Activated CD8-positive, alpha-beta memory T cell treated with anti-CD3 and anti-CD28 coated beads, Interleukin-2, amount 10 ng/mL, durations not matched to agents 7 days and 5 days (primary cell): ENCODE measurements around the gene HNRNPK. TPM values are rescaled to one million over a fixed set of nuclear protein-coding genes. Genes with fewer than 3 reads are reported as not detected.

Experiments
- ATAC-seq: fragments of 150-1000 bp; cut with Tn5 transposase; one replicate; pipeline ENCODE4 v1.10.0; 2021; ENCODE audit warnings: moderate library complexity
- CTCF ChIA-PET: fragments of 350-600 bp; sonication (Branson Sonifier 250); formaldehyde crosslinking; loops from one replicate; lab custom pipeline; 2021; ENCODE audit warnings: antibody characterized with exemption; lab: Charles Lee
- DNase-seq: peaks from one replicate; pipeline ENCODE4 v3.0.0-alpha.2; 2020
- H3K27ac Mint-ChIP-seq: one replicate; pipeline ENCODE4 v1.8.0; 2021; ENCODE audit warnings: mild to moderate bottlenecking, mixed read lengths
- H3K27me3 Mint-ChIP-seq: one replicate; pipeline ENCODE4 v1.8.0; 2021; ENCODE audit warnings: mixed read lengths
- H3K36me3 Mint-ChIP-seq: one replicate; pipeline ENCODE4 v1.8.0; 2021; ENCODE audit warnings: mild to moderate bottlenecking, mixed read lengths
- H3K4me1 Mint-ChIP-seq: one replicate; pipeline ENCODE4 v1.8.0; 2021; ENCODE audit warnings: mixed read lengths
- H3K4me3 Mint-ChIP-seq: one replicate; pipeline ENCODE4 v1.8.0; 2021; ENCODE audit warnings: mild to moderate bottlenecking, moderate library complexity, mixed read lengths
- H3K9me3 Mint-ChIP-seq: one replicate; pipeline ENCODE4 v1.8.0; 2022; ENCODE audit warnings: low read depth, mixed read lengths
- total RNA-seq, 2 experiments: library from RNA; stranded (reverse); gene quantifications; one replicate each; pipeline ENCODE4 v1.2.3, GENCODE V29; 2021

The HNRNPK gene
- total RNA-seq, 2 experiments from 2014 or later = 550 to 781 TPM

GRCh38 chr9:83937861-83938455 lies 42.1 kb downstream of the HNRNPK start:
- no peaks in the 10 kb centered on the region for H3K27me3 Mint-ChIP-seq
- H3K4me3 Mint-ChIP-seq = no peak overlapping the region
- peaks cover 18% of the 10 kb centered on the region for H3K36me3 Mint-ChIP-seq
- H3K9me3 Mint-ChIP-seq = no peaks in the 10 kb centered on the region
- ATAC-seq (peak; percentile 80), DNase-seq (peak; percentile 50)
- CTCF ChIA-PET = interaction anchor here (0.7 to 2.0 kb wide), 13 partner anchors 11 to 376 kb away, joined by 3 to 22 read pairs (median 4); partner anchors contain the start of gene KIF27
- H3K27ac Mint-ChIP-seq = no peak overlapping the region
- H3K4me1 Mint-ChIP-seq = no peaks in the 10 kb centered on the region

DNA sequence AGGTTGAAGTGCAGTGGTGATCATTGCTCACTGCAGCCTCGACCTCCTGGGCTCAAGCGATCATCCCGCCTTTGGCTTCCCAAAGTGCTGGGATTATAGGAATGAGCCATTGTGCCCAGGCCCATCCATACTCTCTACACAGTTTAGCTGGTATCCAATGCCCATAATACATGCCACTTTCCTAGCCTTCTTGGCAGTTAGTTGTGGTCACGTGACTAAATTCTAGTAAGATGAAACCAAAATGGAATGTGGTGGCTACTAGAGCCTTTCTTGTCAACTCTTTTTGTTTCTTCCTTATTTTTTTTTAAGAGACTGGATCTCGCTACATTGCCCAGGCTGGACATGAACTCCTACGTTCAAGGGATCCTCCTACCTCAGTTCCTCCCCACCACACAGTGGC lies 43.5 kb downstream of the HNRNPK start:
- H3K27ac Mint-ChIP-seq = no peak overlapping the region
- peaks cover 4% of the 10 kb centered on the region for H3K4me1 Mint-ChIP-seq
- H3K36me3 Mint-ChIP-seq = peaks cover 13% of the 10 kb centered on the region
- DNase-seq = no peak
- CTCF ChIA-PET = interaction anchor here (1.0 to 2.0 kb wide), 10 partner anchors 9 to 360 kb away, joined by 3 to 22 read pairs (median 4); partner anchors contain the start of gene KIF27
- H3K27me3 Mint-ChIP-seq = no peaks in the 10 kb centered on the region
- no peak overlapping the region for H3K4me3 Mint-ChIP-seq
- no peaks in the 10 kb centered on the region for H3K9me3 Mint-ChIP-seq
- no peak for ATAC-seq

GRCh38 chr9:83935276-83935935 lies 44.6 kb downstream of the HNRNPK start:
- no peak overlapping the region for H3K27ac Mint-ChIP-seq
- H3K27me3 Mint-ChIP-seq = no peaks in the 10 kb centered on the region
- H3K4me3 Mint-ChIP-seq = no peak overlapping the region
- CTCF ChIA-PET = interaction anchor here (0.6 to 1.0 kb wide), 4 partner anchors 15 to 435 kb away, joined by 3 read pairs; no protein-coding TSS in a partner anchor
- peaks cover 8% of the 10 kb centered on the region for H3K36me3 Mint-ChIP-seq
- no peaks in the 10 kb centered on the region for H3K9me3 Mint-ChIP-seq
- no peak for ATAC-seq
- DNase-seq = no peak
- peaks cover 4% of the 10 kb centered on the region for H3K4me1 Mint-ChIP-seq

DNA sequence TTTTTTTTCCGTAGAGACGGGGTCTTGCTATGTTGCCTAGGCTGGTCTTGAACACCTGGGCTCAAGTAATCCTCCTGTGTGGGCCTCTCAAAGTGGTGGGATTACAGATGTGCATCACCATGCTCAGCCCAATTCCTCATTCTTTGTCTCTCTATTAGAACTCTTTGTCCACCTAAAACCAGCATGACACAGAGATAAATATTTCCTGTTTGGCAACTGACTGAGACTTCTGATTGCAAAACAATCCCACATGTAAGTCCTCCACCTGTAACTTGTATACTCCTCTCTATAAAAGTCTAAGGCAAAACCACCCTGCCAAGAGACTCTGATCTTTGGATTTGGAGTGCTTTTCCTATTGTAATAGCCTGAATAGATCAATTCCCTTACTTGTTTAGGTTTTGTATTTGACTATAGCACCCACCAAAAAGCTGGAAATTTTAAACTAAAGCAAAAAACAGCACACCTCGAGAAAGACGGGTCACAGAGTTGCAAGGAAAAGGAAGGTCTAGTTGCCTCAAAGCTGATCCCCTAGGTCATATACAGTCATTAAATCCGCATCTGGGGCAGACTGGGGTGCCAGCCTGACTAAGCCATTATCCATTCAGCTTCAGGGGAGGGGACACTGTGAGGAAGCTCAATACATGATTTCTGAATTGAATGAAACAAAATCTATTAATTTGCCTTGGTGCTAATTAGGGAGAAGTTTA lies 45.3 kb downstream of the HNRNPK start:
- no peak for ATAC-seq
- Mint-ChIP-seq H3K36me3 (peaks cover 7% of the 10 kb centered on the region), H3K4me3 (no peak overlapping the region), H3K4me1 (peaks cover 4% of the 10 kb centered on the region), H3K9me3 (no peaks in the 10 kb centered on the region), H3K27ac (no peak overlapping the region), H3K27me3 (no peaks in the 10 kb centered on the region)
- no peak for DNase-seq
- CTCF ChIA-PET = interaction anchor here (0.6 to 2.0 kb wide), 4 partner anchors 15 to 436 kb away, joined by 3 to 7 read pairs (median 3); no protein-coding TSS in a partner anchor

DNA sequence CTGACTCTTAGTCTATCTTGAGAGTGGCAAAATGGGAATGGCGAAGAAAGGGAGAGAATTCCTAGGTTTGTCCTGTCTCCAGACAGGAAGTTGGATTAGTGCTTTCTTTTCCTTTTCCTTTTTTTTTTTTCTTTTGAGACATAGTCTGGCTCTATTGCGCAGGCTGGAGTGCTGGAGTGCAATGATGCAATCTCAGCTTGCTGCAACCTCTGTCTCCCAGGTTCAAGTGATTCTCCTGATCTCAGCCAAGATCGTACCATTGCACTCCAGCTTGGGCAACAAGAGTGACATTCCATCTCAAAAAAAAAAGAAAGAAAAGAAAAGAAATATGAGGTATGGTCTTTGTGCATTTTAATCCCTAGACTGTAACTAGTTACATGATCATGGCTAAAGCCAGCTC lies 46.2 kb downstream of the HNRNPK start:
- Mint-ChIP-seq H3K4me3 (no peak overlapping the region), H3K36me3 (peaks cover 4% of the 10 kb centered on the region), H3K27ac (no peak overlapping the region), H3K4me1 (peaks cover 4% of the 10 kb centered on the region), H3K9me3 (no peaks in the 10 kb centered on the region), H3K27me3 (no peaks in the 10 kb centered on the region)
- CTCF ChIA-PET = interaction anchor here (1.1 to 2.0 kb wide), 2 partner anchors 13 to 327 kb away, joined by 3 to 7 read pairs; partner anchors contain the start of gene KIF27
- no peak for ATAC-seq
- DNase-seq = no peak

- peaks cover 2% of the 10 kb centered on the region for H3K36me3 Mint-ChIP-seq
- ATAC-seq (no peak), DNase-seq (no peak)
- no peak overlapping the region for H3K4me3 Mint-ChIP-seq
- peaks cover 4% of the 10 kb centered on the region for H3K4me1 Mint-ChIP-seq
- H3K27ac Mint-ChIP-seq = no peak overlapping the region
- H3K9me3 Mint-ChIP-seq = no peaks in the 10 kb centered on the region
- no peaks in the 10 kb centered on the region for H3K27me3 Mint-ChIP-seq
- CTCF ChIA-PET = interaction anchor here (0.7 to 2.0 kb wide), 3 partner anchors 12 to 328 kb away, joined by 3 to 7 read pairs (median 3); partner anchors contain the start of gene KIF27
Observed at GRCh38 chr9:83932851-83933250, 47.2 kb downstream of the HNRNPK start.

DNA sequence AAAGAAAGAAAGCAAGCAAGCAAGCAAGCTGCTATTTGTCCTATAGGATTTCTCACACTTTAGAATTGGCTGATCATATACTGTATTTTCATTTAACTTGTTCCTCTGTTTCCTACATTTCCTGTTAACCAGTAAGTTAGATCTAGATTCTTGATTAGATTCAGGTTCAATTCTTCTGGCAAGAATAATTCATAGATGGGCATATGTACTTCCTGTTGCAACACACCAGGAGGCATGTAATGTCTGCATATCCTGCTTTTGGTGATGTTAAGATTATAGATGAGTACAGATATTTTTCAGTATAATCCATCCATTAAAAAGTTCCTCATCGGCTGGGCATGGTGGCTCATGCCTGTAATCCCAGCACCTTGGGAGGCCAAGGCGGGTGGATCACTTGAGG lies 48.0 kb downstream of the HNRNPK start:
- peaks cover 4% of the 10 kb centered on the region for H3K4me1 Mint-ChIP-seq
- H3K27ac Mint-ChIP-seq = no peak overlapping the region
- DNase-seq (no peak), ATAC-seq (peak; percentile 30)
- no peaks in the 10 kb centered on the region for H3K9me3 Mint-ChIP-seq
- H3K4me3 Mint-ChIP-seq = no peak overlapping the region
- CTCF ChIA-PET = no interaction called here
- no peaks in the 10 kb centered on the region for H3K36me3 Mint-ChIP-seq
- H3K27me3 Mint-ChIP-seq = no peaks in the 10 kb centered on the region

DNA sequence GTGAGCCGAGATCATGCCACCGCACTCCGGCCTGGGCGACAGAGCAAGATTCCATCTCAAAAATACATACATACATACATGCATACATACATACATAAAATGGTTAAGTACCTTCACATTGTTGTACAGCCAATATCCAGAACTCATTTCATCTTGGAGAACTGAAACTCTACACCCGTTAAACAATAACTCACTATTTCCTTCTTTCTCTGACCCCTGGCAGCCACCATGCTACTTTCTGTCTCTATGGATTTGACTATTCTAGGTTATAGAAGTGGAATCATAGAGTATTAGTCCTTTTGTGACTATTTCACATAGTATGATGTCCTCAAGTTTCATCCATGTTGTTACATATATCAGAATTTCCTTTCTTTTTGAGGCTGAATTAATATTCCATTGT lies 49.1 kb downstream of the HNRNPK start:
- peaks cover 4% of the 10 kb centered on the region for H3K4me1 Mint-ChIP-seq
- H3K36me3 Mint-ChIP-seq = no peaks in the 10 kb centered on the region
- H3K9me3 Mint-ChIP-seq = no peaks in the 10 kb centered on the region
- H3K4me3 Mint-ChIP-seq = no peak overlapping the region
- CTCF ChIA-PET = interaction anchor here (1.3 kb wide), 1 partner anchor 330 kb away, joined by 4 read pairs; no protein-coding TSS in a partner anchor
- H3K27ac Mint-ChIP-seq = no peak overlapping the region
- H3K27me3 Mint-ChIP-seq = no peaks in the 10 kb centered on the region
- no peak for DNase-seq
- no peak for ATAC-seq

DNA sequence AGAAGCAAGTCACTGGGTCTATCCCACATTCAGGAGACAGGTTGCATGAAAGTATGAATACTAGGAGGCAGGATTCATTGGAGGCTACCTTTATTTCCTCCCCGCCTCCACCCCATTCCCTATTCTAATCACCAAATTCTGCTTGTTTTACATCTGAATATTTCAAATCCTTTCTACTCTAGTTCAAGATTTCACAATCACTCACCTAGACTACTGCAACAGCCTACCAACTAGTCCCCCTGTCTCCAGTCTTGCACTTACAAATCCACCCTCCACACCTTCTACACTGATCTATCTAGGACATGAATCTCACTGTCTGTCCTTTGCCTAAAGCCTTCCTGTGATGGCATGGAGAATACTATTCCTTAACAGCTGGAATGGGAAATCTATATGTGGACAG lies 52.4 kb downstream of the HNRNPK start:
- Mint-ChIP-seq H3K4me1 (peaks cover 4% of the 10 kb centered on the region), H3K27me3 (no peaks in the 10 kb centered on the region), H3K36me3 (no peaks in the 10 kb centered on the region), H3K27ac (no peak overlapping the region), H3K9me3 (no peaks in the 10 kb centered on the region), H3K4me3 (no peak overlapping the region)
- CTCF ChIA-PET = interaction anchor here (1.3 kb wide), 1 partner anchor 10 kb away, joined by 4 read pairs; no protein-coding TSS in a partner anchor
- ATAC-seq (no peak), DNase-seq (no peak)

DNA sequence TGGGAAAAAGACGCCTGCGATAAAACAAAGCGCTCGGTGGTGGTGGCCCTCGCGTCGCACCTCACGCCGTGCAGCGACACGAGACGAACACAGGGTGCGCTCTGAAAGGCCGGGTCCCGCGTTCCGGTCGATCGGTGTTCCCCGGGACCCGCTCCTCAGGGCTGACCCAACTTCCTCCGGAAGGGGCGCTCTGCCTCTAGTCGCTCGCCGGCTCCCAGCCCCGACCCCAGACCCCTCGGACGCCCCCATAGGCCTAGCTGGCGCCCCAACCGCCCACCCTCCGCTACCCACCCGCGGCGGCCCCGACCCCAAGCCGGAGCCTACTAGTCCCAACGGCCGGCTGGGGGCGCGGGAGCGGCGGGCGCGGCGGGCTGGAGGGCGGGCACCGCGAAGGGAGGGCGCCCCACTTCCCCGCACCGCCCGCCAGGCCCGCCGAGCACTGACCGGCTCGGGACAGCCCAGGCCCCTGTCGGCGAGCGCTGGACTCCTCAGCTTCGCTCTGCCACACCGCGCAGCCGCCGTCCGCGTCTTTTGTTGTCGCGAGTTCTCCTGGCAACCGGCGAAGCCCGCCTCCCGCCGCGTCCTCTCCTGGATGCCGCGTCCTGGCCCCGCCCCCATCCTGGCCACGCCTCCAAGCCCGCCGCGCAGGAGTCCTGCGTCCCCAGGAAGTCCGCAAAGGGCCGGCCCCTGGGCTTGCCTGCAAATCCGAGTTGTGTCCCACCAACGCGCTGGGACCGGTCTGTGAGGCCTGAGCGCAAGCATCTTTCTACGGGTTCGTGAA lies 58.9 kb downstream of the HNRNPK start, which contains the start of gene KIF27:
Gene KIF27, minus strand, starts transcription at position 506 of the 781 bp plus-strand sequence. CDS start 5,841 bp downstream, outside the sequence.
- DNase-seq (peak; percentile 98), ATAC-seq (peak; percentile 92)
- Mint-ChIP-seq H3K27ac (peak within 1 kb of the TSS; percentile 86), H3K4me3 (peak within 1 kb of the TSS; percentile 78), H3K9me3 (no peaks in the 10 kb centered on the region), H3K36me3 (no peaks in the 10 kb centered on the region), H3K4me1 (peaks cover 8% of the 10 kb centered on the region), H3K27me3 (no peaks in the 10 kb centered on the region)
- CTCF ChIA-PET = interaction anchor here (0.7 to 2.5 kb wide), 19 partner anchors 10 to 587 kb away, joined by 3 to 11 read pairs (median 3); partner anchors contain the start of genes IDNK and UBQLN1

GRCh38 chr9:83920469-83920926 lies 59.5 kb downstream of the HNRNPK start:
- H3K27me3 Mint-ChIP-seq = no peaks in the 10 kb centered on the region
- peak overlapping the region; percentile 86 for H3K27ac Mint-ChIP-seq
- DNase-seq (no peak), ATAC-seq (peak; percentile 21)
- CTCF ChIA-PET = interaction anchor here (0.7 to 2.5 kb wide), 15 partner anchors 10 to 374 kb away, joined by 3 to 11 read pairs (median 3); partner anchors contain the start of gene UBQLN1
- no peaks in the 10 kb centered on the region for H3K36me3 Mint-ChIP-seq
- no peaks in the 10 kb centered on the region for H3K9me3 Mint-ChIP-seq
- H3K4me3 Mint-ChIP-seq = peak overlapping the region; percentile 78
- peaks cover 8% of the 10 kb centered on the region for H3K4me1 Mint-ChIP-seq

DNA sequence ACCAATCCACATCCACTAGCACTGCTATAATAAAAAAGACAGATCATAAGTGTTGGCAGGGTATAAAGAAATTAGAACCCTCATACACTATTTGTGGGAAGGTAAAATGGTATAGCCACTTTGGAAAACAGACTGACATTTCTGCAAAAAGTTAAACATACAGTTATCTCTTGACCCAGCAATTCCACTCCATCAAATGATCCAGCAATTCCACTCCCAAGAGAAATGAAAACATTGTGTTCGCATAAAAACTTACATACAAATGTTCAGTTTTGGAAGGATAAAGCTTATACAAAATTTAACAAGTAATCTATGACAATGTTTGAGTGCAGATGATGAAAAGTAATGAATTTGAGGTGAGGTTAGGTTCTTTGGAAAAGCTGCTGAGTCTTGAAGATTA lies 60.9 kb downstream of the HNRNPK start:
- Mint-ChIP-seq H3K36me3 (no peaks in the 10 kb centered on the region), H3K27ac (no peak overlapping the region), H3K27me3 (no peaks in the 10 kb centered on the region), H3K9me3 (no peaks in the 10 kb centered on the region), H3K4me3 (no peak overlapping the region), H3K4me1 (peaks cover 8% of the 10 kb centered on the region)
- CTCF ChIA-PET = interaction anchor here (0.5 to 0.7 kb wide), 2 partner anchors 11 to 295 kb away, joined by 3 to 4 read pairs; no protein-coding TSS in a partner anchor
- DNase-seq (no peak), ATAC-seq (no peak)
